Glutamatergic neuron (in vitro differentiated cells): ENCODE data around the gene FAM222A. TPM values are rescaled to one million over a fixed set of nuclear protein-coding genes. Genes with fewer than 3 reads are reported as not detected.

Experiments used
- DNase-seq: peaks from one replicate; pipeline ENCODE4 v3.0.0; 2022
- H3K27ac Mint-ChIP-seq: one replicate; pipeline ENCODE4 v1.8.0; 2020; ENCODE audit warnings: mild to moderate bottlenecking, mixed read lengths, inconsistent platforms; ENCODE audit not compliant: unreplicated experiment
- H3K27me3 Mint-ChIP-seq: one replicate; pipeline ENCODE4 v1.8.0; 2020; ENCODE audit warnings: mild to moderate bottlenecking, moderate library complexity, mixed read lengths, inconsistent platforms; ENCODE audit not compliant: unreplicated experiment
- H3K36me3 Mint-ChIP-seq: one replicate; pipeline ENCODE4 v1.8.0; 2020; ENCODE audit warnings: mild to moderate bottlenecking, mixed read lengths, inconsistent platforms; ENCODE audit not compliant: unreplicated experiment
- H3K4me1 Mint-ChIP-seq: one replicate; pipeline ENCODE4 v1.8.0; 2020; ENCODE audit warnings: mild to moderate bottlenecking, low read depth, mixed read lengths, inconsistent platforms; ENCODE audit not compliant: unreplicated experiment
- H3K4me3 Mint-ChIP-seq: one replicate; pipeline ENCODE4 v1.8.0; 2020; ENCODE audit warnings: mild to moderate bottlenecking, mixed read lengths, inconsistent platforms; ENCODE audit not compliant: unreplicated experiment
- H3K9me3 Mint-ChIP-seq: one replicate; pipeline ENCODE4 v1.8.0; 2020; ENCODE audit warnings: mild to moderate bottlenecking, moderate library complexity, mixed read lengths, inconsistent platforms; ENCODE audit not compliant: unreplicated experiment
- total RNA-seq: library from RNA; stranded (reverse); fragmentation: NEBNext Ultra II Directional; extraction: Animal tissue kit (Norgen Biotek cat#: 25700); gene quantifications from one replicate; pipeline ENCODE4 v1.2.1, GENCODE V29; 2021; ENCODE audit not compliant: unreplicated experiment
- TF ChIP-seq, protein P1 (sequence below): fragments of 200-600 bp; sonication (generic); IDR thresholded peaks from one replicate; pipeline ENCODE4 v1.5.0; 2021; ENCODE audit not compliant: partially characterized antibody, unreplicated experiment

Gene FAM222A
- total RNA-seq, 1 donor from 2014 or later = 18.1 TPM

DNA sequence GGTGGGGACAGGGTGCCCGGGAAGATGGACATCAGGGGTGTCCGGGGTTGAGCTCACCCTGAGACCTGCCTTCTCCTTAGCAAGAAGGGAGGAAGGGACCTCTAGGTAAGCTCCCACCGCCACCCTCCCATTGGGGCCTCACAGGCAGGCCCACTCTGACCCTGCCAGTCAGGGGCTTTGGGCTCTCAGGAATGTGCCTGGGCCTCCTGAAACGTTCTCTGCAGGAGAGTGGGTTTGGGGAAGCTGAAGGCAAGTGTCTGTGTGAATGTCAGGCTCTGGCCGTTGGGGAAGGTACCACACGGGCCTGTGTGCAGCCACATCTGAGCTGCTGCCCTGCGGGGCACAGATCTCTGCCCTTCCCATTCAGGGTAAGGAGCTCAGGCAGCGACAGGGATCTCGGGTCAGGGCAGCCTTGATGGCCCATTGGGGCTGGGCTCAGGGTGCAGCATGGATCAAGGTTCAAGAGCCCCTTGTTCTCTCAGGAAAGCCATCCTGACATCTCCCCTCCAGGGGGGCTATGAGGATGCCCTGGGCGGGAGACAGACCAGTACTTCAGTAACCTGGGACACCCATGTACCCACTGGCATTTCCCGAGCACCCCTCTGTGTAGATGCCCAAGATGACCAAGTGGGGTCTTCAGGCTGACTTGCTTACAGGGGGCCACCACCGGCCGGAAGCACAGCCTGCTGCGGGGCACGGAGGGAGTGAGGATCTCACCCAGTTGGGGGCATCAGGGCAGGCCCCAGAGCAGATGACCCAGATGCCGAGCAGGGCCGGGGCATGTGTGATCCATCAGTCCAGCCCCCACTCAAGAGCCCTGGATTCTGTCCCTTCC lies 29.7 kb downstream of the FAM222A start:
- Mint-ChIP-seq H3K27me3 (peaks cover 5% of the 10 kb centered on the region), H3K36me3 (no peaks in the 10 kb centered on the region), H3K4me1 (peaks cover 25% of the 10 kb centered on the region), H3K9me3 (peaks cover 3% of the 10 kb centered on the region), H3K27ac (no peak overlapping the region), H3K4me3 (no peak overlapping the region)
- TF ChIP-seq, protein P1, sequence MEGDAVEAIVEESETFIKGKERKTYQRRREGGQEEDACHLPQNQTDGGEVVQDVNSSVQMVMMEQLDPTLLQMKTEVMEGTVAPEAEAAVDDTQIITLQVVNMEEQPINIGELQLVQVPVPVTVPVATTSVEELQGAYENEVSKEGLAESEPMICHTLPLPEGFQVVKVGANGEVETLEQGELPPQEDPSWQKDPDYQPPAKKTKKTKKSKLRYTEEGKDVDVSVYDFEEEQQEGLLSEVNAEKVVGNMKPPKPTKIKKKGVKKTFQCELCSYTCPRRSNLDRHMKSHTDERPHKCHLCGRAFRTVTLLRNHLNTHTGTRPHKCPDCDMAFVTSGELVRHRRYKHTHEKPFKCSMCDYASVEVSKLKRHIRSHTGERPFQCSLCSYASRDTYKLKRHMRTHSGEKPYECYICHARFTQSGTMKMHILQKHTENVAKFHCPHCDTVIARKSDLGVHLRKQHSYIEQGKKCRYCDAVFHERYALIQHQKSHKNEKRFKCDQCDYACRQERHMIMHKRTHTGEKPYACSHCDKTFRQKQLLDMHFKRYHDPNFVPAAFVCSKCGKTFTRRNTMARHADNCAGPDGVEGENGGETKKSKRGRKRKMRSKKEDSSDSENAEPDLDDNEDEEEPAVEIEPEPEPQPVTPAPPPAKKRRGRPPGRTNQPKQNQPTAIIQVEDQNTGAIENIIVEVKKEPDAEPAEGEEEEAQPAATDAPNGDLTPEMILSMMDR = no peak
- DNase-seq = peak; percentile 11

DNA sequence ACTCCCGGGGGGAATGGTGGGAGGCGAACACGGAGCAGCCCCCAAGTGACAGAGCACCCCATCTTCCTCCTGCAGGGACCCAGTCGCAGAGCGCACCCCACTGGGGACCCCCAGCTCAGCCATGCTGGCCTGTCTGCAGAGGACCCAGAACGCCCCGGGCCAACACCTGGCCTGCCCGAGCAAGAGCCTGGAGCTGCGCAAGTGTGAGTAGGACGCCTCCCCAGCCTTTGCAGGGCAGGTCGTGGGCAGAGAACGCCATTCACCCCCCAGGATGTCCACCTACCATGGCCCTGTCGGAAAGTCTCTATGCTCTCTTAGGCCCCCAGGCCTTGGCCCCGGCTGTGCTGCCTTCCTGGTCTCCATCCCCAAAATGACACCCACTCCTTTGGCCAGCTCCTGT lies 30.4 kb downstream of the FAM222A start:
- Mint-ChIP-seq H3K36me3 (no peaks in the 10 kb centered on the region), H3K4me1 (peaks cover 21% of the 10 kb centered on the region)
- peak; percentile 5 for DNase-seq

DNA sequence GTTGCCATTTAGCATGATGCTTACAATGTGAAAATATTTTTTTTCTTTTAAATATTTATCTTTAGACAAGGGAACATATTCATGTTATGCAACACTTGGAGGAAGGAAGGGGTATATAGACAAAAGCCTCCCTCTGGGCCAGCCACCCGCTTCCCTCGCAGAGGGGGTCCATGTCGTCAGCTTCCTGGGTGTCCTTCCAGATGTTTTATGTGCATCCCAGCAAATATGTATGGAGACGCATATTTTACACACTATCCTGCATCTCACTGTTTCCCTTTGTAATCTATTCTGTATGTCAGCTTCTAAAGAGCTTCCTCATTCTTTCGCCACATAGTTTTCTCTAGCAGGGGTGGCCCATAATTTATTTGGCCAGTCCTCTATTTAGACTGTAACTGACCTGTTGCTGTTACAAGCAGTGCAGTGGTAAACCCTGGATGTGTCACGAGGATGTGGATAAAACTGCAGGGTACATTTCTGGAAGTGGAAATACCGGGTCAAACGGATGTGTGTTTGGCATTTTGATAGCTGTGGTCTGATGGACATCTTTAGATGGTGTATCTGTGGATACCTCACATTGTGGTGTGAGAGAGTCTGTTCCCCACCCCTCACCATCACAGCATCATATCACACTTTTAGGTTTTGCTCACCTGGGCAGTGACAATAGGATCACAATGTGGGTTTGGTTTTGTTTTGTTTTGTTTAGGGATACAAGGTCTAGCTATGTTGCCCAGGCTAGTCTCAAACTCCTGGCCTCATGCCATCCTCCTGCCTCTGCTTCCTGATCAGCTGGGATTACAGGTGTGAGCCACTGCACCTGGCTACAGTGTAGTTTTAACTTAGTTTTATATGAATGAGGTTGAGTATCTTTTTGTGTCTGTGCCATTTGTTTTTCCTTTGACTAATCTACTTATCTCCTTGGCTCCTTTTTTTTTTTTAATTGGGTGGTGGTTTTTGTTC lies 31.6 kb downstream of the FAM222A start:
- Mint-ChIP-seq H3K27ac (no peak overlapping the region), H3K4me1 (peaks cover 14% of the 10 kb centered on the region), H3K36me3 (no peaks in the 10 kb centered on the region), H3K27me3 (peaks cover 2% of the 10 kb centered on the region), H3K9me3 (peaks cover 1% of the 10 kb centered on the region), H3K4me3 (no peak overlapping the region)
- TF ChIP-seq, protein P1 = no peak
- DNase-seq = peak; percentile 5

More for the DNA sequence above, 30.4 kb downstream of the FAM222A start:
- Mint-ChIP-seq H3K27ac (no peak overlapping the region), H3K9me3 (peaks cover 1% of the 10 kb centered on the region), H3K27me3 (peaks cover 3% of the 10 kb centered on the region), H3K4me3 (no peak overlapping the region)
- TF ChIP-seq, protein P1 = no peak

DNA sequence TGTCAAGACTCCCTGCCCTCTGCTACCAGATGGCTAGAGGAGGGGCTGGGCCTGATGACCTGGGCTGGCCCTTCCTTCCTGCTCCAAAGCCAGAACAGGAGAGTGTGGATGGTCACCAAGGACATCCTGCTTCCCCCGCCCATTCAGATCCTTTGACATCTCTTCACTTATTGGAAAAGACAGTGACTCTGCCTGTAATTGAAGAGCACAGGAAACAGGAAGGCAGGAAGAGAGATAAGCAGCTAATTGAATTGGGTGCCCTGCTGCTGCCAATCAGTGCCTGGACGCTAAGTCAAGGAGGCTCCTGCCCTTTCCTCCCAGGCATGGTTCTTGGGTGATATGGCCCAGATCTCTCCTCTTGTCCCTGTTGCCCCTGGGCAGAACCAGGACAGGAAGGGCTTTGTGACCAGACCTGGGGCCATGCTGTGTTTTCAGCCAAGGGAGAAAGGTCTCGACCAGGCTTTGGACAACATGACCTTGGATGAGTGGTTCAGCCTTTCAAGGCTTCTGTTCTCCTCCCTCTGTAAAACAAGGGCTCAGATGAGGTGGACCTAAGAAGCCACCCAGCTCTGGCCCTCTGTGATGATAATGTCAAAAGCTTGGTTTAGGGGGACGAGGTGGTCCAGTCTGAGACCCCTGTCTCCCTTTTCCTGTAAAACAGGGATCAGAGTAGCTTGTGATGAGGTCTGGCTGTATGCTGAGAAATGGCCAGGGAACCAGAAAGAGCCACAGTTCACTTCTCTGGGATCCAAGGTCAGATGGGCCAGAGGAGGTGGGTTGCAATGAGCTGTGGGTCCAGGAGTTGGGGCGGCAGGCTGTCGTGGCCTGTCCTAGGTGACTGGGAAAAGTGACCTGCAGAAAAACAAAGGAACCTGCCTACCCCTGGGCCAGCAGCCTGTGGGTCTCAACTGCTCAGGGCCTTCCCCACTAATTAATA lies 38.8 kb downstream of the FAM222A start:
- TF ChIP-seq, protein P1 = no peak
- Mint-ChIP-seq H3K4me1 (peaks cover 16% of the 10 kb centered on the region), H3K36me3 (peaks cover 14% of the 10 kb centered on the region), H3K27me3 (peaks cover 1% of the 10 kb centered on the region), H3K4me3 (no peak overlapping the region), H3K27ac (peak overlapping the region; percentile 22), H3K9me3 (peaks cover 10% of the 10 kb centered on the region)
- DNase-seq = peak; percentile 14
